ENCODE measurements around the gene TOGARAM2. TPM values are rescaled to one million over a fixed set of nuclear protein-coding genes. Genes with fewer than 3 reads are reported as not detected.
A peak's percentile ranks its signal among the peaks of the same experiment; 100 is the strongest.

Gene TOGARAM2
- polyA plus RNA-seq, 4 donors = under 0.01 to 1.1 (median 0.79) TPM

DNA sequence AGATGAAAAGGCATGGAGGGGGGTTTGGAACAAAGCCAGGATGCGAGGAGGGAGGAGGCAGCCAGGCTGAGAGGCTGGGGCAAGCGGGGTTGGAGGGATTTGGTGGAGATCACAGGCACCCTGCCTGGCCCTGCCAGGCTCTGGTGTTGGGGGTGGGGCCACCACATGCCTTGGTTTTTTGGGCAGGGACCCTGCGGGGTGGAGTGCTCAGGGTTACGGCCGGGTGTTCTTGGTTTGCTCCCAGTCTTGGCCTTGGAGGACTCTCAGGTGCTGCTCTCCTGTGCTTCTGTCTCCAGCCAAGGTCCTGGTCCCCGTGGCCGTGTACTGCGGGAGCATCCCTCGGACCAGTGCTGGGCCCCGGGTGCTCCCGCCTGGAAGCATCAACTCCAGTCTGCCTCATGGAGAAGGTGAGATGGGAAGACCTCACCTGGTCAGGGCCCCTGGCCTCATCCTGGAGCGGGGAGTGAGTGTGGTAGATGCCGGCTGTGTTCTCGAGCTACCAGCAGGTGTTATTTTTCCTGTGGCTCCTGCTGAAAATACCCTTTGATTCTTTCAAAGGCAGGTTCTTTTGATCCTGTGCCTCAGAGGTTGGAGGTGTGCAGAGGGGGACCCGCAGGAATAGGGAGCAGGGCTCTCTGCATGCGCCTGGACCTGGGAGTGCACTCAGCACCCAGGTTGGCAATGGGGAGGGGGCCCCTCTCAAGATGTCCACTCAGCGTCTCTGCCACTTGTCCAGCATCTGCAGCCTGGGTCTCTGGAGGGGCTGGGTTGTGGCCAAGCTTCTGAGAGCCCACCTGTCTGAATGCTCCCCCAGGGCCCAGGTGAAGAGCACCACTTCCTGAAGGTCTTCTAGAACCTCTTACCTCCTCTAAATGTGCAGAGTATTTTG is 17.0 kb downstream of the TOGARAM2 start:
- Histone ChIP-seq H3K4me1 (ENCODE audit: control insufficient read depth in 3 of 3, insufficient read depth in 2 of 3, low read depth in 1 of 3, low read length in 2 of 3) (peaks cover 0 to 8% (median 2%) of the 10 kb centered on the region in 3 donors), H3K4me3 (ENCODE audit: low read depth in 1 of 3, low read length in 3 of 3) (no peak overlapping the region), H3K27me3 (ENCODE audit: control insufficient read depth in 3 of 3, insufficient read depth in 3 of 3, low read length in 3 of 3) (peaks cover 0 to 2% (median 0%) of the 10 kb centered on the region in 3 donors), H3K9me3 (ENCODE audit: control insufficient read depth in 2 of 2, insufficient read depth in 1 of 2, low read depth in 1 of 2, low read length in 1 of 2) (no peaks in the 10 kb centered on the region), H3K36me3 (ENCODE audit: control insufficient read depth in 3 of 3, insufficient read depth in 2 of 3, low read depth in 1 of 3, low read length in 3 of 3) (no peaks in the 10 kb centered on the region), H3K27ac (ENCODE audit: low read depth in 1 of 3, low read length in 2 of 3) (no peak overlapping the region)
- 75 to 88% (median 77%) methylated on average over 17 of the region's 17 CpGs for WGBS, 3 donors
- FAIRE-seq (no peak), DNase-seq (no peak)

- Histone ChIP-seq H3K36me3 (ENCODE audit: control insufficient read depth in 3 of 3, insufficient read depth in 2 of 3, low read depth in 1 of 3, low read length in 3 of 3) (no peaks in the 10 kb centered on the region), H3K27ac (ENCODE audit: low read depth in 1 of 3, low read length in 2 of 3) (peak overlapping the region in 1 of 3 donors; percentile 40), H3K4me3 (ENCODE audit: low read depth in 1 of 3, low read length in 3 of 3) (no peak overlapping the region), H3K27me3 (ENCODE audit: control insufficient read depth in 3 of 3, insufficient read depth in 3 of 3, low read length in 3 of 3) (no peaks in the 10 kb centered on the region), H3K9me3 (ENCODE audit: control insufficient read depth in 2 of 2, insufficient read depth in 1 of 2, low read depth in 1 of 2, low read length in 1 of 2) (no peaks in the 10 kb centered on the region), H3K4me1 (ENCODE audit: control insufficient read depth in 3 of 3, insufficient read depth in 2 of 3, low read depth in 1 of 3, low read length in 2 of 3) (peaks cover 0 to 2% (median 0%) of the 10 kb centered on the region in 3 donors)
- DNase-seq (peak in 1 of 2 donors; percentile 49), FAIRE-seq (no peak)
- WGBS, 3 donors = 34 to 42% (median 38%) methylated on average over 7 of the region's 7 CpGs
These were observed 19.4 kb downstream of the TOGARAM2 start for GRCh38 chr2:29000481-29000880.

- DNase-seq (no peak), FAIRE-seq (no peak)
- Histone ChIP-seq H3K36me3 (ENCODE audit: control insufficient read depth in 3 of 3, insufficient read depth in 2 of 3, low read depth in 1 of 3, low read length in 3 of 3) (no peaks in the 10 kb centered on the region), H3K27me3 (ENCODE audit: control insufficient read depth in 3 of 3, insufficient read depth in 3 of 3, low read length in 3 of 3) (no peaks in the 10 kb centered on the region), H3K4me3 (ENCODE audit: low read depth in 1 of 3, low read length in 3 of 3) (no peak overlapping the region), H3K27ac (ENCODE audit: low read depth in 1 of 3, low read length in 2 of 3) (peak overlapping the region in 1 of 3 donors; percentile 40), H3K9me3 (ENCODE audit: control insufficient read depth in 2 of 2, insufficient read depth in 1 of 2, low read depth in 1 of 2, low read length in 1 of 2) (no peaks in the 10 kb centered on the region), H3K4me1 (ENCODE audit: control insufficient read depth in 3 of 3, insufficient read depth in 2 of 3, low read depth in 1 of 3, low read length in 2 of 3) (peaks cover 0 to 2% (median 0%) of the 10 kb centered on the region in 3 donors)
- WGBS, 3 donors = 66 to 83% (median 76%) methylated on average over 5 of the region's 5 CpGs
These were observed 19.9 kb downstream of the TOGARAM2 start for GRCh38 chr2:29000956-29001355.

DNA sequence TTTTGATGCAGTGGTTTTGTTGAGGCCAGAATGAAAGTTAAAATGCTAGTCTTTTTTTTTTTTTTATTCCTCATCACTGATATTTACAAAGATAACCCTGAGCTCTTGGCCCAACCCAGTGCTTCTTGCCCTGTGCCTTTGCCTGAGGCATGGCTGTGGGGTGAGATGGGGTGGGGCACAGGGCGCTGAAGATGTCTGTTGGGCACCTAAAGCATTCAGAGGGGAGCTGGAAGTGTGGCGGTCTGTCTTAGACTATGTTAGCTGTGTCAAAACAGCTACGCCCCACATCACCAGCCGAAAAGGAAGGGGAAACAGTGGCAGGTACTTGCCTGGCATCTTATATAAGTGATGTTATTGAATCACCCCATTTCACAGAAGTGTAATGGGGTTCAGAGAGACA is 20.7 kb downstream of the TOGARAM2 start:
- H3K27ac ChIP-seq (ENCODE audit: low read depth in 1 of 3, low read length in 2 of 3) = no peak overlapping the region
- DNase-seq (no peak), FAIRE-seq (no peak)
- H3K27me3 ChIP-seq (ENCODE audit: control insufficient read depth in 3 of 3, insufficient read depth in 3 of 3, low read length in 3 of 3) = no peaks in the 10 kb centered on the region
- peaks cover 0 to 2% (median 0%) of the 10 kb centered on the region in 3 donors for H3K4me1 ChIP-seq (ENCODE audit: control insufficient read depth in 3 of 3, insufficient read depth in 2 of 3, low read depth in 1 of 3, low read length in 2 of 3)
- H3K36me3 ChIP-seq (ENCODE audit: control insufficient read depth in 3 of 3, insufficient read depth in 2 of 3, low read depth in 1 of 3, low read length in 3 of 3) = no peaks in the 10 kb centered on the region
- H3K9me3 ChIP-seq (ENCODE audit: control insufficient read depth in 2 of 2, insufficient read depth in 1 of 2, low read depth in 1 of 2, low read length in 1 of 2) = no peaks in the 10 kb centered on the region
- WGBS, 3 donors = 82 to 90% (median 85%) methylated on average over 4 of the region's 4 CpGs
- H3K4me3 ChIP-seq (ENCODE audit: low read depth in 1 of 3, low read length in 3 of 3) = no peak overlapping the region

- H3K4me1 ChIP-seq (ENCODE audit: control insufficient read depth in 3 of 3, insufficient read depth in 2 of 3, low read depth in 1 of 3, low read length in 2 of 3) = peaks cover 0 to 2% (median 0%) of the 10 kb centered on the region in 3 donors
- DNase-seq = no peak
- no peaks in the 10 kb centered on the region for H3K36me3 ChIP-seq (ENCODE audit: control insufficient read depth in 3 of 3, insufficient read depth in 2 of 3, low read depth in 1 of 3, low read length in 3 of 3)
- H3K9me3 ChIP-seq (ENCODE audit: control insufficient read depth in 2 of 2, insufficient read depth in 1 of 2, low read depth in 1 of 2, low read length in 1 of 2) = no peaks in the 10 kb centered on the region
- H3K4me3 ChIP-seq (ENCODE audit: low read depth in 1 of 3, low read length in 3 of 3) = no peak overlapping the region
- no peak overlapping the region for H3K27ac ChIP-seq (ENCODE audit: low read depth in 1 of 3, low read length in 2 of 3)
- 0 to 44% (median 14%) methylated on average over 1 of the region's 1 CpG for WGBS, 3 donors
- H3K27me3 ChIP-seq (ENCODE audit: control insufficient read depth in 3 of 3, insufficient read depth in 3 of 3, low read length in 3 of 3) = no peaks in the 10 kb centered on the region
- FAIRE-seq = no peak
These were observed 23.7 kb downstream of the TOGARAM2 start for GRCh38 chr2:29004755-29005154.

GRCh38 chr2:29005331-29005730 is 24.2 kb downstream of the TOGARAM2 start:
- Histone ChIP-seq H3K9me3 (ENCODE audit: control insufficient read depth in 2 of 2, insufficient read depth in 1 of 2, low read depth in 1 of 2, low read length in 1 of 2) (no peaks in the 10 kb centered on the region), H3K4me3 (ENCODE audit: low read depth in 1 of 3, low read length in 3 of 3) (no peak overlapping the region), H3K4me1 (ENCODE audit: control insufficient read depth in 3 of 3, insufficient read depth in 2 of 3, low read depth in 1 of 3, low read length in 2 of 3) (no peaks in the 10 kb centered on the region), H3K36me3 (ENCODE audit: control insufficient read depth in 3 of 3, insufficient read depth in 2 of 3, low read depth in 1 of 3, low read length in 3 of 3) (no peaks in the 10 kb centered on the region), H3K27ac (ENCODE audit: low read depth in 1 of 3, low read length in 2 of 3) (no peak overlapping the region), H3K27me3 (ENCODE audit: control insufficient read depth in 3 of 3, insufficient read depth in 3 of 3, low read length in 3 of 3) (no peaks in the 10 kb centered on the region)
- DNase-seq (no peak), FAIRE-seq (no peak)
- WGBS, 3 donors = 71 to 83% (median 73%) methylated on average over 7 of the region's 7 CpGs

DNA sequence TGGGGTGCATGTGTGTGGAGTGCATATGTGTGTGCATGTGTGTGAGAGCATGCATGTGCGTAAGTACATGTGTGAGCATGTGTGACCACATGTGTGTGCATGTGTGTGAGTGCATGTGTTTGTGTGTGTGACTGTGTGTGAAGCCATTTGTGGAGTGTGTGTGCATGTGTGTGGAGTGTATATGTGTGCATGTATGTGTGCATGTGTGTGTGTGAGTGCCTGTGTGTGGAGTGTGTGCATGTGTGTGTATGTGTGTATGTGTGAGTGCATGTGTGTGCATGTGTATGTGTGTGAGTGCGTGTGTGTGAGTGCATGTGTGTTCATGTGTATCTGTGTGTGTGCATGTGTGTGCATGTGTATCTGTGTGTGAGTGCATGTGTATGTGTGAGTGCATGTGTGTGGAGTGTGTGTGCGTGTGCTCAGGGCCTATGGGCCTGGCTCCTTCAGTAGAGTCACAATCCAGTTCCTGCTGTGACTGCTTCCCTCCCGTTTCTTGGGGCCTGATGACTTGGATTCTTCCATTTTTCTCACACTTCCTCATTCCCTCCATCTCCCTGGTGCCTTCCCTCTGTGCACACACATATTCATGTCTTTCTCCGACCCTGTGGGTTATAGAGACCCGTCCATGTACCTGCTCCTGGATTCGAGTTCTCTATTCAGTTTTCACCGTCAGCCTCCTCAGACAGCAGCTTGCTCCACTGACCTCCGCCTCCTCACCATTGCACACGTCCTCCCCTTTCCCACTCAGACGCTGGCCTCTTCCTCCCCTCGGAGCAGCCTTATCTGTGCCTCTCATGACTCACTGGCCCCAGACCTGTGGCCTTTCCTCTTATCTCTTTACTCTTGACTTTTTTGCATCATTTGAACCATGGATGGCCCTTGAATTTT is 25.2 kb downstream of the TOGARAM2 start:
- H3K9me3 ChIP-seq (ENCODE audit: control insufficient read depth in 2 of 2, insufficient read depth in 1 of 2, low read depth in 1 of 2, low read length in 1 of 2) = no peaks in the 10 kb centered on the region
- FAIRE-seq = no peak
- WGBS, 3 donors = 67 to 78% (median 68%) methylated on average over 12 of the region's 12 CpGs
- H3K4me1 ChIP-seq (ENCODE audit: control insufficient read depth in 3 of 3, insufficient read depth in 2 of 3, low read depth in 1 of 3, low read length in 2 of 3) = peaks cover 0 to 3% (median 0%) of the 10 kb centered on the region in 3 donors
- H3K27me3 ChIP-seq (ENCODE audit: control insufficient read depth in 3 of 3, insufficient read depth in 3 of 3, low read length in 3 of 3) = no peaks in the 10 kb centered on the region
- DNase-seq = no peak
- H3K27ac ChIP-seq (ENCODE audit: low read depth in 1 of 3, low read length in 2 of 3) = no peak overlapping the region
- no peak overlapping the region for H3K4me3 ChIP-seq (ENCODE audit: low read depth in 1 of 3, low read length in 3 of 3)
- H3K36me3 ChIP-seq (ENCODE audit: control insufficient read depth in 3 of 3, insufficient read depth in 2 of 3, low read depth in 1 of 3, low read length in 3 of 3) = no peaks in the 10 kb centered on the region

DNA sequence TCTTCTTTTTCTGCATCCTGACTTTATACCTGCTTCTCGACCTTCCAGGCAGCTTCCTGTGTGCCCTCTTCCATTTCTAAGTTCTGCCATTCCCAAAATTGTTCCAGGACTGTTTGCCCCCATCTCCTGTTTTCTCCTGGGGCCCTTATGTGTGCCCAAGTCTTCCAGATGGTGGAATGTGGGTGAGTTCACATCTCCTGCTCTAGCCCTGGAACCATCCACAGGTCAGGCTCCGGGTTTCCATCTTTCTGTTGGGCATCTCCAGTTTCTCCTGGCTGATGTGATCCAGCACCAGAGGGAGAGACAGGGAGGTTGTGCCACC is 25.8 kb downstream of the TOGARAM2 start:
- DNase-seq = no peak
- H3K4me1 ChIP-seq (ENCODE audit: control insufficient read depth in 3 of 3, insufficient read depth in 2 of 3, low read depth in 1 of 3, low read length in 2 of 3) = peaks cover 0 to 3% (median 0%) of the 10 kb centered on the region in 3 donors
- WGBS, 3 donors = 83 to 86% (median 86%) methylated on average over 2 of the region's 2 CpGs
- no peaks in the 10 kb centered on the region for H3K9me3 ChIP-seq (ENCODE audit: control insufficient read depth in 2 of 2, insufficient read depth in 1 of 2, low read depth in 1 of 2, low read length in 1 of 2)
- H3K27me3 ChIP-seq (ENCODE audit: control insufficient read depth in 3 of 3, insufficient read depth in 3 of 3, low read length in 3 of 3) = peaks cover 0 to 2% (median 0%) of the 10 kb centered on the region in 3 donors
- no peak overlapping the region for H3K27ac ChIP-seq (ENCODE audit: low read depth in 1 of 3, low read length in 2 of 3)
- H3K36me3 ChIP-seq (ENCODE audit: control insufficient read depth in 3 of 3, insufficient read depth in 2 of 3, low read depth in 1 of 3, low read length in 3 of 3) = no peaks in the 10 kb centered on the region
- FAIRE-seq = no peak
- H3K4me3 ChIP-seq (ENCODE audit: low read depth in 1 of 3, low read length in 3 of 3) = no peak overlapping the region

Measured in small intestine (tissue), 7 donors.